Small intestine (tissue), 7 donors: ENCODE measurements around the gene BRIP1. TPM values are rescaled to one million over a fixed set of nuclear protein-coding genes. Genes with fewer than 3 reads are reported as not detected.

ENCODE experiments used
- DNase-seq, 2 donors: peaks; one replicate each; pipeline versions ENCODE4 v3.0.0 to v3.0.0-alpha.2; 2013
- FAIRE-seq: peaks from 2 replicates; lab custom pipeline; 2012; peaks lifted over from hg19 to GRCh38; lab: Jason Lieb, UNC
- H3K27ac ChIP-seq, 3 donors: one replicate each; pipeline ENCODE4 v1.5.1; 2013; ENCODE audit warnings: low read length in 2 of 3, mild to moderate bottlenecking in 2 of 3, control low read depth in 1 of 3, inconsistent platforms in 1 of 3, low read depth in 1 of 3, moderate library complexity in 1 of 3
- H3K27me3 ChIP-seq, 3 donors: one replicate each; pipeline ENCODE4 v1.6.1; 2013; ENCODE audit warnings: low read length in 3 of 3, inconsistent platforms in 1 of 3; ENCODE audit not compliant: control insufficient read depth in 3 of 3, insufficient read depth in 3 of 3
- H3K36me3 ChIP-seq, 3 donors: one replicate each; pipeline ENCODE4 v1.6.1; 2013; ENCODE audit warnings: low read length in 3 of 3, inconsistent platforms in 1 of 3, low read depth in 1 of 3, mild to moderate bottlenecking in 1 of 3, moderate library complexity in 1 of 3; ENCODE audit not compliant: control insufficient read depth in 3 of 3, insufficient read depth in 2 of 3
- H3K4me1 ChIP-seq, 3 donors: one replicate each; pipeline ENCODE4 v1.6.1; 2013; ENCODE audit warnings: low read length in 2 of 3, inconsistent platforms in 1 of 3, low read depth in 1 of 3, mild to moderate bottlenecking in 1 of 3, moderate library complexity in 1 of 3; ENCODE audit not compliant: control insufficient read depth in 3 of 3, insufficient read depth in 2 of 3
- H3K4me3 ChIP-seq, 3 donors: one replicate each; pipeline ENCODE4 v1.5.1; 2013; ENCODE audit warnings: low read length in 3 of 3, control low read depth in 1 of 3, inconsistent platforms in 1 of 3, low read depth in 1 of 3, mild to moderate bottlenecking in 1 of 3, moderate library complexity in 1 of 3
- H3K9me3 ChIP-seq, 2 donors: one replicate each; pipeline ENCODE4 v1.6.1; 2013; ENCODE audit warnings: low read depth in 1 of 2, low read length in 1 of 2; ENCODE audit not compliant: control insufficient read depth in 2 of 2, insufficient read depth in 1 of 2
- WGBS, 3 donors: extraction: QIAGEN DNeasy Blood & Tissue Kit; methylation state at CpG; one replicate each; pipeline ENCODE4 v1.1.7; 2013; 5-methylcytosine and 5-hydroxymethylcytosine counted together
- polyA plus RNA-seq, 4 donors: library from polyadenylated mRNA; stranded (reverse) in 3 of 4; unstranded in 1 of 4; fragments of 200-250 nt in 3 of 4; fragments of 120-200 nt in 1 of 4; gene quantifications; one replicate each; pipeline versions ENCODE4 v1.2.1 to v1.2.3, GENCODE V29; 2013
- donor health status: healthy with polysubstance abuse.
- donor health status: control.
- donor health status: control.
- donor health status: Bipolar disorder and iron deficiency.
- donor health status: healthy.

BRIP1 gene
- polyA plus RNA-seq, 4 donors = 0.27 to 6.4 (median 1.3) TPM

- Histone ChIP-seq H3K4me3 (no peak overlapping the region), H3K27ac (no peak overlapping the region), H3K36me3 (no peaks in the 10 kb centered on the region), H3K9me3 (no peaks in the 10 kb centered on the region), H3K4me1 (no peaks in the 10 kb centered on the region), H3K27me3 (peaks cover 0 to 4% (median 0%) of the 10 kb centered on the region in 3 donors)
- no peak for FAIRE-seq
- 86 to 94% (median 88%) methylated on average over 2 of the region's 2 CpGs for WGBS, 3 donors
- no peak for DNase-seq
These were observed 218.2 kb downstream of the BRIP1 start for GRCh38 chr17:61644800-61645774.

- 93 to 95% (median 94%) methylated on average over 2 of the region's 2 CpGs for WGBS, 3 donors
- Histone ChIP-seq H3K4me1 (no peaks in the 10 kb centered on the region), H3K4me3 (no peak overlapping the region), H3K27ac (no peak overlapping the region), H3K9me3 (no peaks in the 10 kb centered on the region), H3K27me3 (peaks cover 0 to 4% (median 0%) of the 10 kb centered on the region in 3 donors), H3K36me3 (no peaks in the 10 kb centered on the region)
- no peak for FAIRE-seq
- DNase-seq = no peak
These were observed 220.6 kb downstream of the BRIP1 start for GRCh38 chr17:61642768-61643167.

- no peaks in the 10 kb centered on the region for H3K4me1 ChIP-seq
- H3K27ac ChIP-seq = no peak overlapping the region
- no peaks in the 10 kb centered on the region for H3K36me3 ChIP-seq
- no peak overlapping the region for H3K4me3 ChIP-seq
- DNase-seq (no peak), FAIRE-seq (no peak)
- no peaks in the 10 kb centered on the region for H3K9me3 ChIP-seq
- peaks cover 0 to 4% (median 0%) of the 10 kb centered on the region in 3 donors for H3K27me3 ChIP-seq
- 52 to 71% (median 57%) methylated on average over 1 of the region's 1 CpG for WGBS, 3 donors
These were observed 221.6 kb downstream of the BRIP1 start for GRCh38 chr17:61641715-61642114.

- no peak for DNase-seq
- peaks cover 0 to 4% (median 0%) of the 10 kb centered on the region in 3 donors for H3K27me3 ChIP-seq
- WGBS, 3 donors = 85 to 90% (median 88%) methylated on average over 6 of the region's 6 CpGs
- no peak overlapping the region for H3K27ac ChIP-seq
- no peak overlapping the region for H3K4me3 ChIP-seq
- FAIRE-seq = no peak
- no peaks in the 10 kb centered on the region for H3K4me1 ChIP-seq
- no peaks in the 10 kb centered on the region for H3K9me3 ChIP-seq
- no peaks in the 10 kb centered on the region for H3K36me3 ChIP-seq
These were observed 222.2 kb downstream of the BRIP1 start for GRCh38 chr17:61641084-61641483.

GRCh38 chr17:61639818-61640217 is 223.5 kb downstream of the BRIP1 start:
- no peak for DNase-seq
- Histone ChIP-seq H3K27ac (no peak overlapping the region), H3K4me1 (no peaks in the 10 kb centered on the region), H3K9me3 (no peaks in the 10 kb centered on the region), H3K4me3 (no peak overlapping the region), H3K27me3 (peaks cover 0 to 5% (median 0%) of the 10 kb centered on the region in 3 donors), H3K36me3 (no peaks in the 10 kb centered on the region)
- FAIRE-seq = no peak
- 76 to 88% (median 85%) methylated on average over 1 of the region's 1 CpG for WGBS, 3 donors

GRCh38 chr17:61638087-61638486 is 225.2 kb downstream of the BRIP1 start:
- Histone ChIP-seq H3K9me3 (no peaks in the 10 kb centered on the region), H3K27ac (no peak overlapping the region), H3K4me1 (no peaks in the 10 kb centered on the region), H3K36me3 (no peaks in the 10 kb centered on the region), H3K27me3 (peaks cover 0 to 2% (median 0%) of the 10 kb centered on the region in 3 donors), H3K4me3 (no peak overlapping the region)
- WGBS, 3 donors = 23 to 34% (median 24%) methylated on average over 1 of the region's 1 CpG
- FAIRE-seq (no peak), DNase-seq (no peak)

GRCh38 chr17:61635913-61636432 is 227.4 kb downstream of the BRIP1 start:
- no peak for FAIRE-seq
- peak; percentile 55 to 58 for DNase-seq
- H3K27me3 ChIP-seq = peaks cover 0 to 2% (median 0%) of the 10 kb centered on the region in 3 donors
- no peaks in the 10 kb centered on the region for H3K9me3 ChIP-seq
- H3K27ac ChIP-seq = no peak overlapping the region
- no peaks in the 10 kb centered on the region for H3K4me1 ChIP-seq
- WGBS, 3 donors = 13 to 14% (median 14%) methylated on average over 3 of the region's 3 CpGs
- H3K4me3 ChIP-seq = no peak overlapping the region
- H3K36me3 ChIP-seq = no peaks in the 10 kb centered on the region

GRCh38 chr17:61634942-61635538 is 228.3 kb downstream of the BRIP1 start:
- DNase-seq (no peak), FAIRE-seq (no peak)
- Histone ChIP-seq H3K27me3 (peaks cover 0 to 2% (median 2%) of the 10 kb centered on the region in 3 donors), H3K4me1 (no peaks in the 10 kb centered on the region), H3K4me3 (no peak overlapping the region), H3K9me3 (no peaks in the 10 kb centered on the region), H3K36me3 (no peaks in the 10 kb centered on the region), H3K27ac (no peak overlapping the region)
- 76 to 82% (median 81%) methylated on average over 5 of the region's 5 CpGs for WGBS, 3 donors
